CD4-positive, CD25-positive, alpha-beta regulatory T cell (primary cell): ENCODE data around the gene SSX7. TPM values are rescaled to one million over a fixed set of nuclear protein-coding genes. Genes with fewer than 3 reads are reported as not detected.
"Not testable (repeated sequence)": the region's sequence is repeated elsewhere in the genome, so short reads cannot be mapped to it uniquely, and the experiment has no call there.

ENCODE experiments used
- ATAC-seq, 2 donors: fragments of 150-1000 bp; cut with Tn5 transposase; one replicate each; pipeline ENCODE4 v1.10.0; 2021; ENCODE audit warnings: low read depth in 2 of 2, moderate number of reproducible peaks in 2 of 2, moderate library complexity in 1 of 2
- DNase-seq, 3 donors: peaks; one replicate each; pipeline versions ENCODE4 v3.0.0 to v3.0.0-alpha.2; 2012 to 2022; ENCODE audit warnings: mixed read lengths in 1 of 3
- H3K27ac ChIP-seq: one replicate; pipeline ENCODE4 v1.7.0; 2013; ENCODE audit warnings: mild to moderate bottlenecking, low read length; ENCODE audit not compliant: insufficient read depth, poor library complexity, severe bottlenecking
- H3K27me3 ChIP-seq: one replicate; pipeline ENCODE4 v1.7.0; 2013; ENCODE audit warnings: low read length; ENCODE audit not compliant: control insufficient read depth, insufficient read depth
- H3K36me3 ChIP-seq: one replicate; pipeline ENCODE4 v1.7.0; 2013; ENCODE audit warnings: mild to moderate bottlenecking, low read length, moderate library complexity; ENCODE audit not compliant: control insufficient read depth, insufficient read depth
- H3K4me1 ChIP-seq: 2 replicates; pipeline ENCODE4 v1.7.0; 2013; ENCODE audit warnings: mild to moderate bottlenecking, low read length; ENCODE audit not compliant: insufficient read depth, control insufficient read depth, poor library complexity, severe bottlenecking
- H3K4me3 ChIP-seq: one replicate; pipeline ENCODE4 v1.7.0; 2013; ENCODE audit warnings: low read depth, mild to moderate bottlenecking, low read length, moderate library complexity
- H3K9me3 ChIP-seq, 2 experiments: 1 replicate in 1 of 2; 2 replicates in 1 of 2; pipeline ENCODE4 v1.7.0; 2013; ENCODE audit warnings: low read length in 2 of 2, mild to moderate bottlenecking in 1 of 2, moderate library complexity in 1 of 2; ENCODE audit not compliant: control insufficient read depth in 2 of 2
- H3K27ac Mint-ChIP-seq, 3 donors: one replicate each; pipeline ENCODE4 v1.8.0; 2020 to 2022; ENCODE audit warnings: mild to moderate bottlenecking in 3 of 3, mixed read lengths in 3 of 3, moderate library complexity in 2 of 3
- H3K27me3 Mint-ChIP-seq: one replicate; pipeline ENCODE4 v1.8.0; 2022; ENCODE audit warnings: mild to moderate bottlenecking, mixed read lengths
- H3K36me3 Mint-ChIP-seq: one replicate; pipeline ENCODE4 v1.8.0; 2020; ENCODE audit warnings: mixed read lengths
- H3K4me1 Mint-ChIP-seq, 4 donors: one replicate each; pipeline ENCODE4 v1.8.0; 2020 to 2022; ENCODE audit warnings: mixed read lengths in 4 of 4, mild to moderate bottlenecking in 1 of 4
- H3K4me3 Mint-ChIP-seq, 4 donors: one replicate each; pipeline ENCODE4 v1.8.0; 2020 to 2022; ENCODE audit warnings: mild to moderate bottlenecking in 4 of 4, mixed read lengths in 4 of 4, moderate library complexity in 3 of 4
- H3K9me3 Mint-ChIP-seq, 7 donors: one replicate each; pipeline ENCODE4 v1.8.0; 2020 to 2022; ENCODE audit warnings: mixed read lengths in 7 of 7, mild to moderate bottlenecking in 3 of 7, moderate library complexity in 2 of 7
- polyA plus RNA-seq, 4 donors: library from polyadenylated mRNA; unstranded; fragments of 300-500 nt; fragmentation: Illumina TruSeq; gene quantifications; one replicate each; pipeline ENCODE4 v1.2.3, GENCODE V29; 2021
- total RNA-seq: library from RNA; stranded (reverse); gene quantifications from one replicate; pipeline ENCODE4 v1.2.3, GENCODE V29; 2022

SSX7 gene
- total and polyA plus RNA-seq, 5 donors from 2014 or later = not detected

DNA sequence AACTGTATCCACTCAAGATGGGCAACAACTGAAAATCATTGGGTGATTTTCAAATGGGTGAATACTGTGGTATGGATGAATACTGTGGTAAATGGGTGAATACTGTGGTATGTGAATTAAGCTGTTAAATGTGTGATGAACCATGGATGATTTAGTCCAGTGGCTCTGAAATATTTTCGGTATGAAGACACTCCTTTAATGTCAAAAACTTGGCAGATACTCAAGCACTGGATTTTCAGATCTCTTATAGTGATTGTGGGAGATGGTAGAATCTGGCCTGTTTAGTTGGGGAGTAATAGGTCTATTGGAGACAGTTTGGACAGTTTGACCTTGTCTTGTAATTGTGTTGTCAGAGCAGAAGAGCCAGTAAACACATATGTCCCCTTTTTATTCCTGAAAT lies 45.7 kb downstream of the SSX7 start:
- H3K36me3 ChIP-seq = no peaks in the 10 kb centered on the region
- no peaks in the 10 kb centered on the region for H3K4me1 ChIP-seq
- H3K9me3 Mint-ChIP-seq = peaks cover 0 to 2% (median 0%) of the 10 kb centered on the region in 7 donors
- H3K36me3 Mint-ChIP-seq = no peaks in the 10 kb centered on the region
- no peak for DNase-seq
- no peak overlapping the region for H3K4me3 ChIP-seq
- H3K4me3 Mint-ChIP-seq = no peak overlapping the region
- no peaks in the 10 kb centered on the region for H3K4me1 Mint-ChIP-seq
- H3K27me3 ChIP-seq = no peaks in the 10 kb centered on the region
- H3K9me3 ChIP-seq = no peaks in the 10 kb centered on the region
- no peak overlapping the region for H3K27ac Mint-ChIP-seq
- H3K27me3 Mint-ChIP-seq = no peaks in the 10 kb centered on the region
- ATAC-seq = no peak
- no peak overlapping the region for H3K27ac ChIP-seq

DNA sequence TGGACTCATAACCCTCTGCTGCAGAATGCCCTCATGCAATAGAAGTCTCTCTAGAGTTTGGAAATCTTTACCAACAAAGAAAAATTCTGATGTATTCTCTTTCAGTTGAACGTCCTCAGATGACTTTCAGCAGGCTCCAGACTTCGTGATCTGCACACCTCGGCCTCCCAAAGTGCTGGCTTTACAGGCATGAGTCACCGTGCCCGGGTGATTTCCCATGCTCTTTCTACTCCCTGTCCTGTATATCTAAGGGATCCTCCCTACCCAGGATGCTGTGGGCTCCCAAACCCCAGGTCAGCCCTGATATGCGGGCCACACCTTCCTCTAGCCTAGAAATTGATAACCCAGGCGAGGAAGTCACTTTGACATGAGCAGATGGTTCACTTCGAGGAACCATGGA lies 51.5 kb downstream of the SSX7 start:
- not testable (repeated sequence) for H3K36me3 Mint-ChIP-seq, H3K9me3 ChIP-seq, H3K27me3 Mint-ChIP-seq, H3K4me1 Mint-ChIP-seq, ATAC-seq, H3K4me3 Mint-ChIP-seq, H3K4me1 ChIP-seq, H3K27ac ChIP-seq, DNase-seq, H3K27ac Mint-ChIP-seq, H3K4me3 ChIP-seq, H3K36me3 ChIP-seq, H3K27me3 ChIP-seq, H3K9me3 Mint-ChIP-seq

DNA sequence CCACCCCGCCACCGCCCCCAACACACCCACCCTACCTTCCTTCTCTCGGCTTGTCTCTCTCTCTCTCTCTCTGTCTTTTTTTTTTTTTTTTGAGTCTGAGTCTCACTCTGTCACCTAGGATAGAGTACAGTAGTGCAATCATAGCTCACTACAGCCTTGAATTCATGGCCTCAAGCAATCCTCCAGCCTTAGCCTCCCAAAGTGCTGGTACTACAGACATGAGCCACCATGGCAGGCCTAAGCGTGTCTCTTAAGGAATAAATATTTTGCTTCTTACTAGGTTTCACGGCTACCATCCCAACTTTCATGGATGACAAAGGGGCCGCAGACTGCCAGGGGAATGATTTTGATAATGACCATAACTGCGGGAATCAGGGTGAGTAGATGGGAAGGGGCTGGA lies 55.8 kb downstream of the SSX7 start:
- no peak overlapping the region for H3K27ac Mint-ChIP-seq
- no peaks in the 10 kb centered on the region for H3K27me3 Mint-ChIP-seq

GRCh38 chrX:52594658-52595057 lies 60.0 kb downstream of the SSX7 start:
- H3K27ac Mint-ChIP-seq = no peak overlapping the region
- H3K4me1 ChIP-seq = no peaks in the 10 kb centered on the region
- no peak for ATAC-seq
- H3K4me1 Mint-ChIP-seq = no peaks in the 10 kb centered on the region
- H3K27ac ChIP-seq = no peak overlapping the region
- H3K4me3 Mint-ChIP-seq = no peak overlapping the region
- no peaks in the 10 kb centered on the region for H3K9me3 Mint-ChIP-seq
- DNase-seq = no peak
- no peaks in the 10 kb centered on the region for H3K36me3 ChIP-seq
- no peaks in the 10 kb centered on the region for H3K36me3 Mint-ChIP-seq
- no peaks in the 10 kb centered on the region for H3K27me3 Mint-ChIP-seq
- no peaks in the 10 kb centered on the region for H3K27me3 ChIP-seq
- no peaks in the 10 kb centered on the region for H3K9me3 ChIP-seq
- no peak overlapping the region for H3K4me3 ChIP-seq

More for the DNA sequence above, 55.8 kb downstream of the SSX7 start:
- Histone ChIP-seq H3K4me1 (no peaks in the 10 kb centered on the region), H3K36me3 (no peaks in the 10 kb centered on the region), H3K27ac (no peak overlapping the region), H3K9me3 (no peaks in the 10 kb centered on the region), H3K27me3 (no peaks in the 10 kb centered on the region), H3K4me3 (no peak overlapping the region)
- Mint-ChIP-seq H3K4me1 (no peaks in the 10 kb centered on the region), H3K4me3 (no peak overlapping the region), H3K9me3 (no peaks in the 10 kb centered on the region), H3K36me3 (no peaks in the 10 kb centered on the region)
- DNase-seq (no peak), ATAC-seq (no peak)

Other genes starting within 250 kb of the SSX7 start
- gene XAGE1A, start 159.1 kb downstream of the SSX7 start, total RNA-seq = not detected
- gene XAGE1A, start 159.1 kb downstream of the SSX7 start, polyA plus RNA-seq = not detected
- gene XAGE1B, start 137.8 kb downstream of the SSX7 start, total RNA-seq = not detected
- not detected for gene XAGE1B, start 137.8 kb downstream of the SSX7 start, polyA plus RNA-seq
- not detected for gene SSX2, start 52.3 kb upstream of the SSX7 start, total RNA-seq
- not detected for gene SSX2, start 52.3 kb upstream of the SSX7 start, polyA plus RNA-seq
- gene SSX2B, start 96.4 kb upstream of the SSX7 start, total RNA-seq = not detected
- not detected for gene SSX2B, start 96.4 kb upstream of the SSX7 start, polyA plus RNA-seq
- not detected for gene SPANXN5, start 142.5 kb upstream of the SSX7 start, total RNA-seq
- gene SPANXN5, start 142.5 kb upstream of the SSX7 start, polyA plus RNA-seq = not detected
- gene XAGE5, start 156.4 kb upstream of the SSX7 start, total RNA-seq = not detected
- not detected for gene XAGE5, start 156.4 kb upstream of the SSX7 start, polyA plus RNA-seq
- not detected for gene XAGE3, start 213.2 kb upstream of the SSX7 start, total RNA-seq
- gene XAGE3, start 213.2 kb upstream of the SSX7 start, polyA plus RNA-seq = not detected
- 10.0 TPM for gene FAM156B, start 242.4 kb upstream of the SSX7 start, total RNA-seq
- gene FAM156B, start 242.4 kb upstream of the SSX7 start, polyA plus RNA-seq = 1 to 10 TPM; 4.5 to 6.3 (median 5.2) TPM